Testis (tissue), 3 donors: Measurements from ENCODE around the gene CDH23. TPM values are rescaled to one million over a fixed set of nuclear protein-coding genes. Genes with fewer than 3 reads are reported as not detected.

Experiments used
- DNase-seq: peaks from one replicate; pipeline ENCODE4 v3.0.0-alpha.2; 2019
- H3K27ac ChIP-seq, 2 donors: fragments of 200-600 bp; sonication (generic); one replicate each; pipeline ENCODE4 v1.5.1; 2019
- H3K27me3 ChIP-seq: fragments of 200-600 bp; sonication (generic); one replicate; pipeline ENCODE4 v1.5.1; 2019
- H3K36me3 ChIP-seq: fragments of 200-600 bp; sonication (generic); one replicate; pipeline ENCODE4 v1.5.1; 2017; ENCODE audit warnings: low read depth; ENCODE audit errors: missing control alignments
- H3K4me1 ChIP-seq: fragments of 200-600 bp; sonication (generic); one replicate; pipeline ENCODE4 v1.5.1; 2019
- H3K4me3 ChIP-seq, 2 donors: fragments of 200-600 bp; sonication (generic); one replicate each; pipeline ENCODE4 v1.5.1; 2017 to 2019
- H3K9me3 ChIP-seq: fragments of 200-600 bp; sonication (generic); one replicate; pipeline ENCODE4 v1.5.1; 2017
- CTCF ChIP-seq, 3 experiments: fragments of 450-650 bp in 2 of 3; fragments of 200-600 bp in 1 of 3; sonication (generic) in 1 of 3; IDR thresholded peaks; one replicate each; pipeline ENCODE4 v1.5.1; 2016 to 2019; ENCODE audit warnings: antibody characterized with exemption in 3 of 3, mild to moderate bottlenecking in 2 of 3, moderate library complexity in 1 of 3
- POLR2A ChIP-seq: fragments of 450-650 bp; IDR thresholded peaks from one replicate; pipeline ENCODE4 v1.6.1; 2017; ENCODE audit warnings: antibody characterized with exemption, mild to moderate bottlenecking, moderate library complexity
- WGBS, 2 donors: methylation state at CpG; one replicate each; pipeline ENCODE4 v1.1.5; 2018; 5-methylcytosine and 5-hydroxymethylcytosine counted together
- intact Hi-C: fragments of 100-400 bp; cut with DNase I; formaldehyde crosslinking; loops from one replicate; pipeline ENCODE4 v1.15.1; 2023; ENCODE audit warnings: low total_unique reads
- polyA plus RNA-seq: library from polyadenylated mRNA; stranded (reverse); fragments of 350-450 nt; fragmentation: Illumina TruSeq; extraction: RNeasy Lipid Tissue Mini Kit (QIAGEN cat#74804); gene quantifications from one replicate; pipeline ENCODE4 v1.2.3, GENCODE V29; 2014; ENCODE audit warnings: low read depth, low replicate concordance; ENCODE audit not compliant: insufficient read depth
- total RNA-seq, 2 donors: library from RNA; depleted of rRNA; stranded (reverse); fragments of >200 nt; gene quantifications; one replicate each; pipeline ENCODE4 v1.2.3, GENCODE V29; 2016

Gene CDH23
- total and polyA plus RNA-seq, 3 donors from 2014 or later: 29.8 to 125 (median 81.7) TPM

- Histone ChIP-seq H3K4me1 (peaks cover 19% of the 10 kb centered on the region), H3K9me3 (no peaks in the 10 kb centered on the region), H3K36me3 (no peaks in the 10 kb centered on the region), H3K27ac (no peak overlapping the region), H3K27me3 (no peaks in the 10 kb centered on the region), H3K4me3 (no peak overlapping the region)
- intact Hi-C loops: no loop called here
- no peak for DNase-seq
- no peak for TF ChIP-seq POLR2A
- TF ChIP-seq CTCF (IDR thresholded peaks at IDR 0.05): no peak
- 73 to 87% methylated on average over 9 of the region's 9 CpGs for WGBS, 2 donors
Observed at GRCh38 chr10:71468363-71469094, 71.8 kb downstream of the CDH23 start.

GRCh38 chr10:71471006-71471405 lies 74.3 kb downstream of the CDH23 start:
- no peak for DNase-seq
- no peaks in the 10 kb centered on the region for H3K27me3 ChIP-seq
- H3K9me3 ChIP-seq: no peaks in the 10 kb centered on the region
- intact Hi-C loops: no loop called here
- WGBS, 2 donors: 91 to 95% methylated on average over 9 of the region's 9 CpGs
- TF ChIP-seq POLR2A (no peak), CTCF (IDR thresholded peaks at IDR 0.05) (no peak)
- H3K4me3 ChIP-seq: no peak overlapping the region
- H3K27ac ChIP-seq: no peak overlapping the region
- no peaks in the 10 kb centered on the region for H3K36me3 ChIP-seq
- peaks cover 41% of the 10 kb centered on the region for H3K4me1 ChIP-seq

- TF ChIP-seq CTCF (IDR thresholded peaks at IDR 0.05) (no peak), POLR2A (no peak)
- peak; percentile 70 for DNase-seq
- H3K27ac ChIP-seq: peak overlapping the region in 1 of 2 donors; percentile 60
Observed at GRCh38 chr10:71471957-71472365, 75.2 kb downstream of the CDH23 start.

GRCh38 chr10:71472466-71472865 lies 75.7 kb downstream of the CDH23 start:
- TF ChIP-seq CTCF (IDR thresholded peaks at IDR 0.05): no peak
- TF ChIP-seq POLR2A: no peak
- no peaks in the 10 kb centered on the region for H3K9me3 ChIP-seq
- WGBS, 2 donors: 57 to 62% methylated on average over 4 of the region's 4 CpGs
- H3K4me1 ChIP-seq: peaks cover 56% of the 10 kb centered on the region
- H3K27ac ChIP-seq: peak overlapping the region in 1 of 2 donors; percentile 60
- intact Hi-C loops: no loop called here
- peak; percentile 62 for DNase-seq
- no peak overlapping the region for H3K4me3 ChIP-seq
- no peaks in the 10 kb centered on the region for H3K27me3 ChIP-seq
- H3K36me3 ChIP-seq: no peaks in the 10 kb centered on the region

More at GRCh38 chr10:71471957-71472365, 75.2 kb downstream of the CDH23 start:
- intact Hi-C loops: no loop called here
- 29 to 57% methylated on average over 6 of the region's 6 CpGs for WGBS, 2 donors
- H3K27me3 ChIP-seq: no peaks in the 10 kb centered on the region
- H3K4me1 ChIP-seq: peaks cover 51% of the 10 kb centered on the region
- no peak overlapping the region for H3K4me3 ChIP-seq
- H3K9me3 ChIP-seq: no peaks in the 10 kb centered on the region
- no peaks in the 10 kb centered on the region for H3K36me3 ChIP-seq

- Histone ChIP-seq H3K27ac (peak overlapping the region in 1 of 2 donors; percentile 28), H3K4me1 (peaks cover 59% of the 10 kb centered on the region)
Observed at GRCh38 chr10:71472912-71473311, 76.2 kb downstream of the CDH23 start.

More at GRCh38 chr10:71472912-71473311, 76.2 kb downstream of the CDH23 start:
- Histone ChIP-seq H3K9me3 (no peaks in the 10 kb centered on the region), H3K36me3 (no peaks in the 10 kb centered on the region), H3K27me3 (no peaks in the 10 kb centered on the region), H3K4me3 (no peak overlapping the region)
- TF ChIP-seq CTCF (IDR thresholded peaks at IDR 0.05) (no peak), POLR2A (no peak)
- DNase-seq: no peak
- 73 to 77% methylated on average over 4 of the region's 4 CpGs for WGBS, 2 donors
- intact Hi-C loops: no loop called here
